ENCODE results near the gene EFEMP1. TPM values are rescaled to one million over a fixed set of nuclear protein-coding genes. Genes with fewer than 3 reads are reported as not detected.

The EFEMP1 gene
- total RNA-seq, 3 donors from 2014 or later (not counting 1 experiment from before 2014, with no cell fraction given): not detected

- H3K36me3 ChIP-seq (ENCODE audit: control insufficient read depth, insufficient read depth, low read length): no peaks in the 10 kb centered on the region
- WGBS (ENCODE audit: insufficient coverage): 87% methylated on average over 6 of the region's 7 CpGs
- no peak overlapping the region for H3K4me3 Mint-ChIP-seq
- no peaks in the 10 kb centered on the region for H3K9me3 ChIP-seq (ENCODE audit: control insufficient read depth, insufficient read depth, low read length)
- H3K4me3 ChIP-seq (ENCODE audit: low read length): no peak overlapping the region
- no peaks in the 10 kb centered on the region for H3K4me1 ChIP-seq (ENCODE audit: control insufficient read depth, insufficient read depth, low read length)
- DNase-seq (no peak), ATAC-seq (no peak)
- H3K27me3 Mint-ChIP-seq (ENCODE audit: low read depth in 2 of 2): no peaks in the 10 kb centered on the region
- no peak overlapping the region for H3K27ac ChIP-seq (ENCODE audit: low read length)
- no peaks in the 10 kb centered on the region for H3K36me3 Mint-ChIP-seq
- intact Hi-C loops (cut with micrococcal nuclease): no loop called here
- H3K9me3 Mint-ChIP-seq: peaks cover 0 to 4% of the 10 kb centered on the region in 2 donors
- H3K27me3 ChIP-seq (ENCODE audit: control insufficient read depth, insufficient read depth, low read length): no peaks in the 10 kb centered on the region
- no peaks in the 10 kb centered on the region for H3K4me1 Mint-ChIP-seq
- no peak overlapping the region for H3K27ac Mint-ChIP-seq
- TF ChIP-seq CTCF (IDR thresholded peaks at IDR 0.05): no peak
Observed at GRCh38 chr2:55887901-55888624, 35.5 kb downstream of the EFEMP1 start.

GRCh38 chr2:55887351-55887750 is 36.2 kb downstream of the EFEMP1 start:
- H3K27me3 Mint-ChIP-seq (ENCODE audit: low read depth in 2 of 2): no peaks in the 10 kb centered on the region
- H3K36me3 ChIP-seq (ENCODE audit: control insufficient read depth, insufficient read depth, low read length): no peaks in the 10 kb centered on the region
- H3K27ac Mint-ChIP-seq: no peak overlapping the region
- intact Hi-C loops (cut with micrococcal nuclease): no loop called here
- no peak for TF ChIP-seq CTCF (IDR thresholded peaks at IDR 0.05)
- H3K36me3 Mint-ChIP-seq: no peaks in the 10 kb centered on the region
- peaks cover 0 to 4% of the 10 kb centered on the region in 2 donors for H3K9me3 Mint-ChIP-seq
- H3K27me3 ChIP-seq (ENCODE audit: control insufficient read depth, insufficient read depth, low read length): no peaks in the 10 kb centered on the region
- 90% methylated on average over 1 of the region's 2 CpGs for WGBS (ENCODE audit: insufficient coverage)
- H3K4me1 Mint-ChIP-seq: no peaks in the 10 kb centered on the region
- no peaks in the 10 kb centered on the region for H3K9me3 ChIP-seq (ENCODE audit: control insufficient read depth, insufficient read depth, low read length)
- H3K4me3 Mint-ChIP-seq: no peak overlapping the region
- no peak overlapping the region for H3K4me3 ChIP-seq (ENCODE audit: low read length)
- no peak overlapping the region for H3K27ac ChIP-seq (ENCODE audit: low read length)
- ATAC-seq (no peak), DNase-seq (no peak)
- H3K4me1 ChIP-seq (ENCODE audit: control insufficient read depth, insufficient read depth, low read length): no peaks in the 10 kb centered on the region

GRCh38 chr2:55885944-55886281 is 37.7 kb downstream of the EFEMP1 start:
- peaks cover 0 to 2% of the 10 kb centered on the region in 2 donors for H3K9me3 Mint-ChIP-seq
- ATAC-seq (no peak), DNase-seq (no peak)
- no peaks in the 10 kb centered on the region for H3K9me3 ChIP-seq (ENCODE audit: control insufficient read depth, insufficient read depth, low read length)
- intact Hi-C loops (cut with micrococcal nuclease): no loop called here
- no peaks in the 10 kb centered on the region for H3K4me1 Mint-ChIP-seq
- H3K27ac Mint-ChIP-seq: no peak overlapping the region
- TF ChIP-seq CTCF (IDR thresholded peaks at IDR 0.05): no peak
- no peaks in the 10 kb centered on the region for H3K27me3 ChIP-seq (ENCODE audit: control insufficient read depth, insufficient read depth, low read length)
- no peaks in the 10 kb centered on the region for H3K4me1 ChIP-seq (ENCODE audit: control insufficient read depth, insufficient read depth, low read length)
- H3K36me3 Mint-ChIP-seq: no peaks in the 10 kb centered on the region
- H3K4me3 ChIP-seq (ENCODE audit: low read length): no peak overlapping the region
- no peaks in the 10 kb centered on the region for H3K36me3 ChIP-seq (ENCODE audit: control insufficient read depth, insufficient read depth, low read length)
- no peak overlapping the region for H3K4me3 Mint-ChIP-seq
- no peak overlapping the region for H3K27ac ChIP-seq (ENCODE audit: low read length)
- no peaks in the 10 kb centered on the region for H3K27me3 Mint-ChIP-seq (ENCODE audit: low read depth in 2 of 2)
